Peyer's patch (tissue), 4 donors: Measurements from ENCODE around the gene E2F8. TPM values are rescaled to one million over a fixed set of nuclear protein-coding genes. Genes with fewer than 3 reads are reported as not detected.

Experiments used
- DNase-seq, 3 donors: peaks; one replicate each; pipeline ENCODE4 v3.0.0-alpha.2; 2017 to 2019
- H3K27ac ChIP-seq, 4 donors: fragments of 200-600 bp; sonication (generic); one replicate each; pipeline ENCODE4 v1.5.1; 2016 to 2019
- H3K27me3 ChIP-seq, 2 donors: fragments of 200-600 bp; sonication (generic); one replicate each; pipeline ENCODE4 v1.5.1; 2019
- H3K36me3 ChIP-seq, 3 donors: fragments of 200-600 bp; sonication (generic); one replicate each; pipeline ENCODE4 v1.5.1; 2016 to 2019
- H3K4me1 ChIP-seq, 4 donors: fragments of 200-600 bp; sonication (generic); one replicate each; pipeline ENCODE4 v1.5.1; 2016 to 2019
- H3K4me3 ChIP-seq, 4 donors: fragments of 200-600 bp; sonication (generic); 1 replicate in 3 of 4; 2 replicates in 1 of 4; pipeline ENCODE4 v1.5.1; 2016 to 2019; ENCODE audit warnings: mild to moderate bottlenecking in 1 of 4
- H3K9me3 ChIP-seq, 4 donors: fragments of 200-600 bp; sonication (generic); one replicate each; pipeline ENCODE4 v1.5.1; 2016 to 2019; ENCODE audit warnings: mild to moderate bottlenecking in 1 of 4
- CTCF ChIP-seq, 6 experiments: fragments of 450-650 bp in 4 of 6; fragments of 200-600 bp in 2 of 6; sonication (generic) in 1 of 6; IDR thresholded peaks; one replicate each; pipeline ENCODE4 v1.5.1; 2017 to 2019; ENCODE audit warnings: antibody characterized with exemption in 6 of 6, mild to moderate bottlenecking in 3 of 6, moderate library complexity in 1 of 6
- POLR2A ChIP-seq, 2 donors: fragments of 450-650 bp; IDR thresholded peaks; one replicate each; pipeline ENCODE4 v1.5.1; 2017; ENCODE audit warnings: antibody characterized with exemption in 2 of 2, mild to moderate bottlenecking in 2 of 2, moderate library complexity in 2 of 2
- total RNA-seq, 4 donors: library from RNA; depleted of rRNA; stranded (reverse); fragments of >200 nt; gene quantifications; one replicate each; pipeline ENCODE4 v1.1.0, GENCODE V29; 2016

E2F8 gene
- total RNA-seq, 4 donors from 2014 or later = 1.5 to 14.9 (median 6.0) TPM

- Histone ChIP-seq H3K27ac (no peak overlapping the region), H3K4me1 (no peaks in the 10 kb centered on the region), H3K9me3 (no peaks in the 10 kb centered on the region), H3K27me3 (no peaks in the 10 kb centered on the region), H3K4me3 (no peak overlapping the region), H3K36me3 (no peaks in the 10 kb centered on the region)
- TF ChIP-seq POLR2A (IDR thresholded peaks at IDR 0.05) (no peak), CTCF (IDR thresholded peaks at IDR 0.05) (no peak)
- DNase-seq = no peak
Observed at GRCh38 chr11:19232910-19233503, 7.7 kb downstream of the E2F8 start.

GRCh38 chr11:19229671-19230070 is 11.1 kb downstream of the E2F8 start:
- peaks cover 0 to 5% (median 0%) of the 10 kb centered on the region in 4 donors for H3K4me1 ChIP-seq
- H3K27me3 ChIP-seq = no peaks in the 10 kb centered on the region
- TF ChIP-seq POLR2A (IDR thresholded peaks at IDR 0.05) = no peak
- no peak for TF ChIP-seq CTCF (IDR thresholded peaks at IDR 0.05)
- no peak overlapping the region for H3K27ac ChIP-seq
- no peak for DNase-seq
- H3K36me3 ChIP-seq = no peaks in the 10 kb centered on the region
- H3K9me3 ChIP-seq = no peaks in the 10 kb centered on the region
- H3K4me3 ChIP-seq = no peak overlapping the region

GRCh38 chr11:19228968-19229367 is 11.8 kb downstream of the E2F8 start:
- H3K9me3 ChIP-seq = no peaks in the 10 kb centered on the region
- peaks cover 0 to 5% (median 0%) of the 10 kb centered on the region in 4 donors for H3K4me1 ChIP-seq
- DNase-seq = no peak
- no peak overlapping the region for H3K27ac ChIP-seq
- TF ChIP-seq POLR2A (IDR thresholded peaks at IDR 0.05) (no peak), CTCF (IDR thresholded peaks at IDR 0.05) (no peak)
- no peaks in the 10 kb centered on the region for H3K27me3 ChIP-seq
- no peak overlapping the region for H3K4me3 ChIP-seq
- no peaks in the 10 kb centered on the region for H3K36me3 ChIP-seq

- DNase-seq = no peak
- TF ChIP-seq CTCF (IDR thresholded peaks at IDR 0.05) (no peak), POLR2A (IDR thresholded peaks at IDR 0.05) (no peak)
- Histone ChIP-seq H3K4me3 (no peak overlapping the region), H3K4me1 (peaks cover 0 to 5% (median 0%) of the 10 kb centered on the region in 4 donors), H3K9me3 (no peaks in the 10 kb centered on the region), H3K27ac (no peak overlapping the region), H3K27me3 (no peaks in the 10 kb centered on the region), H3K36me3 (no peaks in the 10 kb centered on the region)
Observed at GRCh38 chr11:19226378-19227195, 14.2 kb downstream of the E2F8 start.

- Histone ChIP-seq H3K9me3 (no peaks in the 10 kb centered on the region), H3K27ac (no peak overlapping the region), H3K36me3 (no peaks in the 10 kb centered on the region), H3K4me1 (peaks cover 0 to 5% (median 0%) of the 10 kb centered on the region in 4 donors), H3K4me3 (no peak overlapping the region), H3K27me3 (no peaks in the 10 kb centered on the region)
- TF ChIP-seq POLR2A (IDR thresholded peaks at IDR 0.05) = no peak
- TF ChIP-seq CTCF (IDR thresholded peaks at IDR 0.05) = no peak
- DNase-seq = no peak
Observed at GRCh38 chr11:19225581-19225980, 15.2 kb downstream of the E2F8 start.
